HepG2 (cell line): ENCODE results near the gene MAP3K9. TPM values are rescaled to one million over a fixed set of nuclear protein-coding genes. Genes with fewer than 3 reads are reported as not detected.
A peak's percentile ranks its signal among the peaks of the same experiment; 100 is the strongest.

ENCODE experiments used
- ARNTL ChIP-seq: sonication (generic); formaldehyde crosslinking; IDR thresholded peaks from 2 replicates; pipeline ENCODE4 v1.4.0; 2020; ENCODE audit warnings: mild to moderate bottlenecking, missing genetic modification reagents
- CENPT ChIP-seq: sonication (generic); formaldehyde crosslinking; IDR thresholded peaks from 2 replicates; pipeline ENCODE4 v1.8.0; 2022; ENCODE audit warnings: low read depth, mild to moderate bottlenecking, moderate library complexity, missing genetic modification reagents
- GPN1 ChIP-seq: sonication (generic); formaldehyde crosslinking; IDR thresholded peaks from 2 replicates; pipeline ENCODE4 v1.5.1; 2020; ENCODE audit warnings: missing genetic modification reagents, borderline replicate concordance
- HIC2 ChIP-seq: sonication (generic); formaldehyde crosslinking; IDR thresholded peaks from 2 replicates; pipeline ENCODE4 v1.9.0; 2022; ENCODE audit warnings: low read depth, missing genetic modification reagents
- MATR3 ChIP-seq: sonication (generic); formaldehyde crosslinking; IDR thresholded peaks from 2 replicates; pipeline ENCODE4 v1.4.0; 2020; ENCODE audit warnings: missing genetic modification reagents
- MIER2 ChIP-seq: IDR thresholded peaks from 2 replicates; pipeline ENCODE4 v1.6.1; 2016; ENCODE audit warnings: missing biosample characterization, missing genetic modification reagents
- MTA3 ChIP-seq: sonication (generic); formaldehyde crosslinking; IDR thresholded peaks from 2 replicates; pipeline ENCODE4 v1.4.0; 2020; ENCODE audit warnings: missing genetic modification reagents
- PBX3 ChIP-seq: sonication (generic); formaldehyde crosslinking; IDR thresholded peaks from 2 replicates; pipeline ENCODE4 v1.8.1; 2023; ENCODE audit warnings: missing genetic modification reagents, inconsistent platforms, borderline replicate concordance
- RARG ChIP-seq: sonication (generic); formaldehyde crosslinking; IDR thresholded peaks from 2 replicates; pipeline ENCODE4 v1.4.0; 2020; ENCODE audit warnings: low read depth, mild to moderate bottlenecking, missing genetic modification reagents
- SOX6 ChIP-seq, 2 experiments: fragments of 450-650 bp in 1 of 2; sonication (generic) in 1 of 2; formaldehyde crosslinking in 1 of 2; IDR thresholded peaks; 2 replicates each; pipeline versions ENCODE4 v1.4.0 to v1.6.1; 2017 to 2020; ENCODE audit warnings: antibody characterized with exemption in 1 of 2, mild to moderate bottlenecking in 1 of 2, missing genetic modification reagents in 1 of 2
- YEATS2 ChIP-seq: sonication (generic); formaldehyde crosslinking; IDR thresholded peaks from 2 replicates; pipeline ENCODE4 v1.4.0; 2020; ENCODE audit warnings: missing genetic modification reagents, borderline replicate concordance
- ZHX1 ChIP-seq: sonication (generic); formaldehyde crosslinking; IDR thresholded peaks from 2 replicates; pipeline ENCODE4 v1.8.1; 2022; ENCODE audit warnings: low read depth, mild to moderate bottlenecking, missing genetic modification reagents
- ZNF274 ChIP-seq: sonication (generic); formaldehyde crosslinking; IDR thresholded peaks from 2 replicates; pipeline ENCODE4 v1.5.1; 2020; ENCODE audit warnings: mild to moderate bottlenecking, missing genetic modification reagents
- ZNF329 ChIP-seq: sonication (generic); formaldehyde crosslinking; IDR thresholded peaks from 2 replicates; pipeline ENCODE4 v1.9.0; 2021; ENCODE audit warnings: low read depth, mild to moderate bottlenecking, missing genetic modification reagents
- ZNF468 ChIP-seq: sonication (generic); formaldehyde crosslinking; IDR thresholded peaks from 2 replicates; pipeline ENCODE4 v1.8.0; 2022; ENCODE audit warnings: mild to moderate bottlenecking, moderate library complexity, missing genetic modification reagents
- ZNF563 ChIP-seq: sonication (generic); formaldehyde crosslinking; IDR thresholded peaks from 2 replicates; pipeline ENCODE4 v1.8.0; 2022; ENCODE audit warnings: mild to moderate bottlenecking, moderate library complexity, missing genetic modification reagents
- polyA plus RNA-seq, 8 experiments: library from polyadenylated mRNA; depleted of rRNA in 3 of 8; stranded (reverse) in 7 of 8; unstranded in 1 of 8; fragments of >200 nt; fragmentation: Illumina TruSeq in 4 of 8; extraction: Trizol in 4 of 8; gene quantifications; 2 replicates each; pipeline versions ENCODE4 v1.2.1 to v1.2.3, GENCODE V29; 2011 to 2016; ENCODE audit warnings: low read depth in 4 of 8, missing spikeins in 1 of 8, mixed read lengths in 1 of 8; ENCODE audit not compliant: insufficient read depth in 1 of 8
- total RNA-seq, 5 experiments: library from RNA; depleted of rRNA; stranded (reverse); fragments of >200 nt; fragmentation: Illumina TruSeq; extraction: Trizol; gene quantifications; 2 replicates each; pipeline ENCODE4 v1.2.3, GENCODE V29; 2016; ENCODE audit warnings: low read depth in 1 of 5
- TF ChIP-seq, protein P1 (sequence below): sonication (generic); formaldehyde crosslinking; IDR thresholded peaks from 2 replicates; pipeline ENCODE4 v1.4.0; 2020; ENCODE audit warnings: missing genetic modification reagents, borderline replicate concordance
- TF ChIP-seq, protein P2 (sequence below): sonication (generic); formaldehyde crosslinking; IDR thresholded peaks from 2 replicates; pipeline ENCODE4 v1.4.0; 2020; ENCODE audit warnings: missing genetic modification reagents

The MAP3K9 gene
- total and polyA plus RNA-seq, 2 of the 13 experiments (the other 11 are each of a cell fraction or from before 2014, with no cell fraction given), result 4.3 to 4.5 TPM

DNA sequence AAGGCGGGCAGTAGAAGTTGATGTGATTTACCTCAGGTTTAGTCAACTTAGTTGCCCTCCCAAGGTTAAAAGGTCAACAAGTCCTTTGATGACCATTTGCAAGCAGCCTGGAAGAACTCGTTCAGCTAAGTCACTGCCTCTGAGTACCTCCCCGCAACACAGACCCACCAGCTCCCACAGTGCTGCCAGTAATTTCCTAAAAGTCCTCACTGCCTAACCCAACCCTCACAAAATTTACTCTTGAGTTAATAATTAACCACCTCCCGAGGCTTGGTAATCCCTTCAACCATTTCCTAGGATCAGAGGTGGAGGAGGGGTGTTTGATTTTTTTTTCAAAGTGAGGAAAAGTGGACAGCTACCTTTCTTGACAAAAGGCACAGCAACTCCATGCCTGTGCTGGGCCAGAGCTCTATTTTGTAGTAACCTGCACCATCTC lies 55.8 kb downstream of the MAP3K9 start (continued):
- TF ChIP-seq CENPT (CRISPR knock-in tag) (no peak), ZHX1 (CRISPR knock-in tag) (no peak), HIC2 (CRISPR knock-in tag) (no peak), MTA3 (CRISPR knock-in tag) (no peak), ZNF468 (CRISPR knock-in tag) (no peak), RARG (CRISPR knock-in tag) (no peak), ZNF563 (CRISPR knock-in tag) (no peak), YEATS2 (no peak), GPN1 (CRISPR knock-in tag) (no peak), MIER2 (peak; percentile 79; the same call in 1 of the 2 replicates), ZNF329 (CRISPR knock-in tag) (no peak), PBX3 (CRISPR knock-in tag) (no peak), MATR3 (CRISPR knock-in tag) (no peak), ZNF274 (CRISPR knock-in tag) (no peak), ARNTL (CRISPR knock-in tag) (peak; percentile 40; the same call in 1 of the 2 replicates), SOX6 (IDR thresholded peaks at IDR 0.05) (no peak), SOX6 (CRISPR knock-in tag; IDR thresholded peaks at IDR 0.05) (peak; percentile 57)
- TF ChIP-seq, protein P1, sequence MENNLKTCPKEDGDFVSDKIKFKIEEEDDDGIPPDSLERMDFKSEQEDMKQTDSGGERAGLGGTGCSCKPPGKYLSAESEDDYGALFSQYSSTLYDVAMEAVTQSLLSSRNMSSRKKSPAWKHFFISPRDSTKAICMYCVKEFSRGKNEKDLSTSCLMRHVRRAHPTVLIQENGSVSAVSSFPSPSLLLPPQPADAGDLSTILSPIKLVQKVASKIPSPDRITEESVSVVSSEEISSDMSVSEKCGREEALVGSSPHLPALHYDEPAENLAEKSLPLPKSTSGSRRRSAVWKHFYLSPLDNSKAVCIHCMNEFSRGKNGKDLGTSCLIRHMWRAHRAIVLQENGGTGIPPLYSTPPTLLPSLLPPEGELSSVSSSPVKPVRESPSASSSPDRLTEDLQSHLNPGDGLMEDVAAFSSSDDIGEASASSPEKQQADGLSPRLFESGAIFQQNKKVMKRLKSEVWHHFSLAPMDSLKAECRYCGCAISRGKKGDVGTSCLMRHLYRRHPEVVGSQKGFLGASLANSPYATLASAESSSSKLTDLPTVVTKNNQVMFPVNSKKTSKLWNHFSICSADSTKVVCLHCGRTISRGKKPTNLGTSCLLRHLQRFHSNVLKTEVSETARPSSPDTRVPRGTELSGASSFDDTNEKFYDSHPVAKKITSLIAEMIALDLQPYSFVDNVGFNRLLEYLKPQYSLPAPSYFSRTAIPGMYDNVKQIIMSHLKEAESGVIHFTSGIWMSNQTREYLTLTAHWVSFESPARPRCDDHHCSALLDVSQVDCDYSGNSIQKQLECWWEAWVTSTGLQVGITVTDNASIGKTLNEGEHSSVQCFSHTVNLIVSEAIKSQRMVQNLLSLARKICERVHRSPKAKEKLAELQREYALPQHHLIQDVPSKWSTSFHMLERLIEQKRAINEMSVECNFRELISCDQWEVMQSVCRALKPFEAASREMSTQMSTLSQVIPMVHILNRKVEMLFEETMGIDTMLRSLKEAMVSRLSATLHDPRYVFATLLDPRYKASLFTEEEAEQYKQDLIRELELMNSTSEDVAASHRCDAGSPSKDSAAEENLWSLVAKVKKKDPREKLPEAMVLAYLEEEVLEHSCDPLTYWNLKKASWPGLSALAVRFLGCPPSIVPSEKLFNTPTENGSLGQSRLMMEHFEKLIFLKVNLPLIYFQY, result no peak; the same call in 1 of the 2 replicates
- TF ChIP-seq, protein P2, sequence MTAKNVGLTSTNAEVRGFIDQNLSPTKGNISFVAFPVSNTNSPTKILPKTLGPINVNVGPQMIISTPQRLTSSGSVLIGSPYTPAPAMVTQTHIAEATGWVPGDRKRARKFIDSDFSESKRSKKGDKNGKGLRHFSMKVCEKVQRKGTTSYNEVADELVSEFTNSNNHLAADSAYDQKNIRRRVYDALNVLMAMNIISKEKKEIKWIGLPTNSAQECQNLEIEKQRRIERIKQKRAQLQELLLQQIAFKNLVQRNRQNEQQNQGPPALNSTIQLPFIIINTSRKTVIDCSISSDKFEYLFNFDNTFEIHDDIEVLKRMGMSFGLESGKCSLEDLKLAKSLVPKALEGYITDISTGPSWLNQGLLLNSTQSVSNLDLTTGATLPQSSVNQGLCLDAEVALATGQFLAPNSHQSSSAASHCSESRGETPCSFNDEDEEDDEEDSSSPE, result no peak
